ENCODE results near the gene SEMA3B.

SEMA3B gene

DNA sequence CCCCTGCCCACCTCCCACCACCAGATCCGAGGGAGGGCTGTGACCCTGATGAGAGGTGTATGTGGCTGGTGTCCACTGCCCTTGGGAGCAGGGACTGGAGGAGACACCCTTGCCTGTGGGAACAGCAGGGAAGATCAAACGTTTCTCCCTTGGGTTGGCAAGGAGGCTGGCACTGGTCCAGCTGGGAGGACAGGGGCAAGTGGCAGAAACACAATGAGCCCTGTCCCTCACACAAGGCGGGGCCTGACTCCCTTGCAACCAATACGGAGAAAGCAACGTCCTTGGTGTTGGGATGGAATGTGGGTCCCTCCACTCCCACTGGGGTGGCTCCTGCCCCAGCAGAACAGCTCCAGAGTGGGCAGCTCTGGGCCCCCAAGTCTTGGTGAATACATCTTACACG is 48.4 kb downstream of the SEMA3B start:
- TF ChIP-seq RARB (CRISPR knock-in tag; IDR thresholded peaks at IDR 0.05): no peak
- no peak for TF ChIP-seq ISL1 (CRISPR knock-in tag; IDR thresholded peaks at IDR 0.05)
- no peak for TF ChIP-seq OSR1 (CRISPR knock-in tag; IDR thresholded peaks at IDR 0.05)
- TF ChIP-seq ZNF70 (CRISPR knock-in tag; IDR thresholded peaks at IDR 0.05): no peak
- no peak for TF ChIP-seq SNAI2 (CRISPR knock-in tag; IDR thresholded peaks at IDR 0.05)
- TF ChIP-seq ZC3H10 (CRISPR knock-in tag; IDR thresholded peaks at IDR 0.05): no peak
- TF ChIP-seq BACH2 (CRISPR knock-in tag; IDR thresholded peaks at IDR 0.05; ENCODE audit: borderline replicate concordance): no peak
- TF ChIP-seq GLIS3 (CRISPR knock-in tag; IDR thresholded peaks at IDR 0.05): no peak
- no peak for TF ChIP-seq ESRRG (CRISPR knock-in tag; IDR thresholded peaks at IDR 0.05)

GRCh38 chr3:50318163-50318562 is 49.2 kb downstream of the SEMA3B start:
- TF ChIP-seq SNAI2 (CRISPR knock-in tag; IDR thresholded peaks at IDR 0.05) (no peak), POU6F1 (CRISPR knock-in tag; IDR thresholded peaks at IDR 0.05; ENCODE audit: borderline replicate concordance, low read depth) (no peak)
- no peak for ATAC-seq

More for the DNA sequence above, 48.4 kb downstream of the SEMA3B start:
- no peak for ATAC-seq

DNA sequence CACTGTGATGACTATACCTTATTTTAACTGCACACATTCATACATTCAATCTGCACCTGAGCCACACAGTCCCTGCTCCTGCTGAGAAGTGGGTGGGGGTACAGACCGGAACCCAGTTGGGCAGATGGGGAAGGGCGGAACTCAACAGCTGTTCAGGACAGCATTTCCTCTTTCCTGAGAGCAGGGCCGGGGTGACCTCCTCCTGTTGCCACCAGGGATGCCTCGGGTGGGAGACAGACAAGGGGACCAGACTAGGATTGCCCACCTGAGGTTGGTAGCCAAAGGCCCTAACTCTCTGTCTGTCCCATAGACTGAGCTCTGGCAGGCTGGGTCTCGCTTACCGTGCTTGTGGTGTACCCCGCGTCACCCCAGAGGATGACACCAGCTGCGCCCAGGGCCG is 49.7 kb downstream of the SEMA3B start:
- no peak for ATAC-seq
- TF ChIP-seq ESRRG (CRISPR knock-in tag; IDR thresholded peaks at IDR 0.05) (no peak), ZFP3 (CRISPR knock-in tag; IDR thresholded peaks at IDR 0.05) (no peak), GLIS3 (CRISPR knock-in tag; IDR thresholded peaks at IDR 0.05) (no peak), TCF4 (CRISPR knock-in tag; IDR thresholded peaks at IDR 0.05; ENCODE audit: borderline replicate concordance) (no peak), CSDC2 (CRISPR knock-in tag; IDR thresholded peaks at IDR 0.05) (no peak), ZNF565 (CRISPR knock-in tag; conservative IDR thresholded peaks at IDR 0.05; ENCODE audit: low read depth) (no peak), OSR1 (CRISPR knock-in tag; IDR thresholded peaks at IDR 0.05) (no peak), TSHZ2 (CRISPR knock-in tag; IDR thresholded peaks at IDR 0.05) (no peak), ZFP30 (CRISPR knock-in tag; IDR thresholded peaks at IDR 0.05) (no peak), ZC3H10 (CRISPR knock-in tag; IDR thresholded peaks at IDR 0.05) (no peak), PATZ1 (CRISPR knock-in tag; IDR thresholded peaks at IDR 0.05; ENCODE audit: borderline replicate concordance) (no peak), PPARA (CRISPR knock-in tag; IDR thresholded peaks at IDR 0.05; ENCODE audit: borderline replicate concordance) (no peak), ZNF8 (CRISPR knock-in tag; IDR thresholded peaks at IDR 0.05) (no peak), POU6F1 (CRISPR knock-in tag; IDR thresholded peaks at IDR 0.05; ENCODE audit: borderline replicate concordance, low read depth) (no peak), TOX (CRISPR knock-in tag; IDR thresholded peaks at IDR 0.05; ENCODE audit: borderline replicate concordance) (no peak), ISL1 (CRISPR knock-in tag; IDR thresholded peaks at IDR 0.05) (no peak), ARNTL (CRISPR knock-in tag; IDR thresholded peaks at IDR 0.05; ENCODE audit: borderline replicate concordance, low read depth) (no peak), RARB (CRISPR knock-in tag; IDR thresholded peaks at IDR 0.05) (no peak)
